Ishikawa (cell line): ENCODE measurements around the gene MRPL27.

Experiments used
- CEBPB ChIP-seq: IDR thresholded peaks from 2 replicates; pipeline ENCODE4 v1.6.1; 2012
- CREB1 ChIP-seq: IDR thresholded peaks from 2 replicates; pipeline ENCODE4 v1.6.1; 2012; ENCODE audit warnings: low read depth
- EGR1 ChIP-seq: IDR thresholded peaks from 2 replicates; pipeline ENCODE4 v1.6.1; 2012
- EP300 ChIP-seq: IDR thresholded peaks from 2 replicates; pipeline ENCODE4 v1.6.1; 2012; ENCODE audit warnings: borderline replicate concordance
- FOXM1 ChIP-seq: IDR thresholded peaks from 2 replicates; pipeline ENCODE4 v1.6.1; 2012; ENCODE audit warnings: low read depth, borderline replicate concordance
- MAX ChIP-seq: IDR thresholded peaks from 2 replicates; pipeline ENCODE4 v1.6.1; 2012
- NFIC ChIP-seq: IDR thresholded peaks from 2 replicates; pipeline ENCODE4 v1.6.1; 2012
- RAD21 ChIP-seq: IDR thresholded peaks from 2 replicates; pipeline ENCODE4 v1.6.1; 2012; ENCODE audit warnings: low read depth
- REST ChIP-seq: IDR thresholded peaks from 2 replicates; pipeline ENCODE4 v1.6.1; 2012; ENCODE audit warnings: low read depth, mild to moderate bottlenecking
- TAF1 ChIP-seq: IDR thresholded peaks from 2 replicates; pipeline ENCODE4 v1.6.1; 2012; ENCODE audit warnings: low read depth, mild to moderate bottlenecking
- TCF12 ChIP-seq: IDR thresholded peaks from 2 replicates; pipeline ENCODE4 v1.6.1; 2012; ENCODE audit warnings: low read depth
- TEAD4 ChIP-seq: IDR thresholded peaks from 2 replicates; pipeline ENCODE4 v1.6.1; 2012
- USF1 ChIP-seq: IDR thresholded peaks from 2 replicates; pipeline ENCODE4 v1.6.1; 2012
- YY1 ChIP-seq: IDR thresholded peaks from 2 replicates; pipeline ENCODE4 v1.6.1; 2012; ENCODE audit warnings: low read depth
- ZBTB7A ChIP-seq: IDR thresholded peaks from 2 replicates; pipeline ENCODE4 v1.6.1; 2012; ENCODE audit warnings: low read depth

The MRPL27 gene

GRCh38 chr17:50331085-50331791 is 41.7 kb downstream of the MRPL27 start:
- no peak for TF ChIP-seq NFIC
- no peak for TF ChIP-seq FOXM1
- no peak for TF ChIP-seq ZBTB7A
- no peak for TF ChIP-seq RAD21
- TF ChIP-seq YY1: no peak
- no peak for TF ChIP-seq EP300
- no peak for TF ChIP-seq EGR1
- no peak for TF ChIP-seq TEAD4
- TF ChIP-seq TAF1: no peak
- no peak for TF ChIP-seq TCF12
- no peak for TF ChIP-seq CEBPB
- TF ChIP-seq REST: no peak

GRCh38 chr17:50330151-50330775 is 42.7 kb downstream of the MRPL27 start:
- no peak for TF ChIP-seq EP300
- no peak for TF ChIP-seq CREB1
- TF ChIP-seq ZBTB7A: no peak
- TF ChIP-seq USF1: no peak
- TF ChIP-seq MAX: no peak
- TF ChIP-seq NFIC: no peak
- TF ChIP-seq FOXM1: no peak
- no peak for TF ChIP-seq TCF12
- no peak for TF ChIP-seq REST
- TF ChIP-seq RAD21: no peak
- no peak for TF ChIP-seq EGR1
- TF ChIP-seq TAF1: no peak
- TF ChIP-seq YY1: no peak
- TF ChIP-seq CEBPB: no peak
- TF ChIP-seq TEAD4: no peak

- no peak for TF ChIP-seq RAD21
- TF ChIP-seq ZBTB7A: no peak
- no peak for TF ChIP-seq TEAD4
- TF ChIP-seq EGR1: no peak
- TF ChIP-seq TAF1: no peak
- no peak for TF ChIP-seq TCF12
- TF ChIP-seq EP300: no peak
- no peak for TF ChIP-seq FOXM1
- TF ChIP-seq REST: no peak
- TF ChIP-seq USF1: no peak
- no peak for TF ChIP-seq YY1
- TF ChIP-seq CEBPB: no peak
Measured at GRCh38 chr17:50329716-50330115, 43.3 kb downstream of the MRPL27 start.
